GM21515 (cell line): ENCODE measurements around the gene OR7A5.
"Not testable (repeated sequence)": the region's sequence is repeated elsewhere in the genome, so short reads cannot be mapped to it uniquely, and the experiment has no call there.

Experiments
- ATAC-seq: cut with Tn5 transposase; IDR thresholded peaks from one replicate; pipeline ENCODE4 v1.9.1; 2021; ENCODE audit not compliant: unreplicated experiment

The OR7A5 gene

GRCh38 chr19:14785102-14785793, 49.7 kb downstream of the OR7A5 start:
- ATAC-seq, result not testable (repeated sequence)

- not testable (repeated sequence) for ATAC-seq
Measured at GRCh38 chr19:14784730-14785101, 50.3 kb downstream of the OR7A5 start.

DNA sequence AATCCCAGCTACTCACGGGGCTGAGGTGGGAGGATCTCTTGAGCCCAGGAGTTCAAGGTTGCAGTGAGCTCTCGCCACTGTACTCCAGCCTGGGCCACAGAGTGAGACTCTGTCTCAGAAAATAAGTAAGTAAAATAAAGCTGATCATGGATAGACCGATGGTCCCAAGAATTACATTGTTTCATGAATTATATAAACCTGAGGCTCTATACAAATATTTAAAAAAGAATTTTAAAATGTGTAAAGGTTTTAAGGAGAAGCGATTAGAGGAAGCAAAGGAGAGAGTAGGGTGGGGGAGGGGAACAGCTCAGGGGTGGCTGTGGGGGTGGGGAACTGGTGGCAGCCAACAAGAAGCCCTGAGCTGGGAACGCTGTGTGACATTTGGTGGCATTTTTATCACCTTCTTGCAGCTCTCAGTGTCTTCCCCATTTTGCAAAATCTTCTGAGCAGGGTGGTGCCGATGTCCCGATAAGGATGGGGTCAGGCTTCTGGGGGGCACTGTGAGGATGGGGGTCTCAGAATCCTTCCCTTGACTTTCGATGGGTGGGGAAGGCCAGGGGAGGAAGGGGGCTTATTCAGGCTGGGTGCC, 51.5 kb downstream of the OR7A5 start:
- ATAC-seq, result not testable (repeated sequence)

DNA sequence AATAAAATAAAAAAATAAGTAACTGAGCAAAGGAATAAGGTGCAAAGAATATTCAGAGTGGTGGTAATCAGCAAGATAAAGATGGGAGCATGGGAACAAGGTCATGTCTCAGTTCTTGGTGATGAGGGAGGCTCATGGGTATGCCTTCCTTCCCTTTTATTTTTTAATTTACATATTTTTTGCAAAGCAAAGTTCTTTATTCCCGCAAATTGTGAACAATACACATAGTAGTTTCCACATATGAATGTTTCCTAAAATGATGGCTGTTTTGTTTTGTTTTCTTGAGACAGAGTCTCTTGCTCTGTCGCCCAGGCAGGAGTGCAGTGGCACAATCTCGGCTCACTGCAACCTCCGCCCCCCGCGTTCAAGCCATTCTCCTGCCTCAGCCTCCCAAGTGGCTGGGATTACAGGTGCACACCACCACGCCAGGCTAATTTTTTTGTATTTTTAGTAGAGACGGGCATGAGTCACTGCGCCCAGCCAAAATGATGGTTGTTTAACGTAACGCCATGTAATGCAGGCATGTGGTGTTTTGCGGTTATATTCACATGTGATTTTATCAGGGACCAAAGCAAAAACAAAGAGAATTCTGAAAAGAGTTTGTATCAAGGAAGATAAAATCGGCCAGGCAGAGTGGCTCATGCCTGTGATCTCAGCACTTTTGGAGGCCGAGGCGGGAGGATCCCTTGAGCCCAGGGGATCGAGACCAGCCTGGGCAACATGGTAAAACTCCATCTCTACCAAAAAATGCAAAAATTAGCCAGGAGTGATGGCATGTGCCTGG, 52.2 kb downstream of the OR7A5 start:
- no peak for ATAC-seq

DNA sequence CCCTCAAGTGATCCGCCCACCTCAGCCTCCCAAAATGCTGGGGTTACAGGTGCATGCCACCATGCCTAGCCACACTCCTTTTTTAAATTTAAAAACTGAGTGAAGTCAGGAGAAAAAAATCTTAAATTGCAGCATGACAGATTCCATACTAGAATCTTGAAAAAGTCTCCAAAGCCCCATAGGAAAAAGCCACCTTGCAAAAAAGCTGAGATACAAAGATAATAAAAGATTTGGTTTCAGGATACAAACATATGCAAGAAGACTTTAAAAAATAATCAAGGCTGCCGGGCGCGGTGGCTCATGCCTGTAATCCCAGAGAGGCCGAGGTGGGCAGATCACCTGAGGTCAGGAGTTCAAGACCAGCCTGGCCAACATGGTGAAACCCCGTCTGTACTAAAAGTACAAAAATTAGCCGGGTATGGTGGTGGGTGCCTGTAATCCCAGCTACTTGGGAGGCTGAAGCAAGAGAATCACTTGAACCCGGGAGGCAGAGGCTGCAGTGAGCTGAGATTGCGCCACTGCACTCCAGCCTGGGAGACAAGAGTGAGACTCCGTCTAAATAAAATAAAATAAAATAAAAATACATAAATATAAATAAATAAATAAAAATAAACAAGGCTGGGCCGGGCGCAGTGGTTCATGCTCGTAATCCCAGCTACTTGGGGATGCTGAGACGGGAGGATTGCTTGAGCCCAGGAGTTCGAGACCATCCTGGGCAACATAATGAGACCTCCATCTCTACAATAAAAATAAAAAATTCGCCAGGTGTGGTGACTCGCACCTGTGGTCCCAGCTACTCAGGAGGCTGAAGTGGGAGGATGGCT, 53.1 kb downstream of the OR7A5 start:
- not testable (repeated sequence) for ATAC-seq

- not testable (repeated sequence) for ATAC-seq
Measured at GRCh38 chr19:14780622-14781225, 54.3 kb downstream of the OR7A5 start.

DNA sequence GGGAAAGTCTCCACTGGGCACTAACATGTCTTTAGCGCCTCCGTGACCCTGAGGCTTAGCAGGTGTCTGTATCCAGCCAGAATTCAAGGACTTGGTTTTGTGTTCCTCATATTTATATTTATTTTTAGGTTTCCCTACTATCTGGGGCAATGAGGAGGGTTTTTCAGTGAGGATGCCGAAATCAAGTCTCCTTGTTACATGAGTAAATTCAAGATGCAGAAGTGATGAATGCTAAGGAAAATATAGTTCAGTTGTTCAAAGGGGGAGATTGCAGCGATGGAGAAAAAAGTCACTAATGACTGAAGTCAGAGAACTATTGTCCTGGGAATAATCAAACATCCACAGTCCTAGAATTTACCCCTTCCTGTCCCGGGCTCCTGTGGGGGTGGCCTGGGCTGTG, 55.8 kb downstream of the OR7A5 start:
- ATAC-seq, result no peak

DNA sequence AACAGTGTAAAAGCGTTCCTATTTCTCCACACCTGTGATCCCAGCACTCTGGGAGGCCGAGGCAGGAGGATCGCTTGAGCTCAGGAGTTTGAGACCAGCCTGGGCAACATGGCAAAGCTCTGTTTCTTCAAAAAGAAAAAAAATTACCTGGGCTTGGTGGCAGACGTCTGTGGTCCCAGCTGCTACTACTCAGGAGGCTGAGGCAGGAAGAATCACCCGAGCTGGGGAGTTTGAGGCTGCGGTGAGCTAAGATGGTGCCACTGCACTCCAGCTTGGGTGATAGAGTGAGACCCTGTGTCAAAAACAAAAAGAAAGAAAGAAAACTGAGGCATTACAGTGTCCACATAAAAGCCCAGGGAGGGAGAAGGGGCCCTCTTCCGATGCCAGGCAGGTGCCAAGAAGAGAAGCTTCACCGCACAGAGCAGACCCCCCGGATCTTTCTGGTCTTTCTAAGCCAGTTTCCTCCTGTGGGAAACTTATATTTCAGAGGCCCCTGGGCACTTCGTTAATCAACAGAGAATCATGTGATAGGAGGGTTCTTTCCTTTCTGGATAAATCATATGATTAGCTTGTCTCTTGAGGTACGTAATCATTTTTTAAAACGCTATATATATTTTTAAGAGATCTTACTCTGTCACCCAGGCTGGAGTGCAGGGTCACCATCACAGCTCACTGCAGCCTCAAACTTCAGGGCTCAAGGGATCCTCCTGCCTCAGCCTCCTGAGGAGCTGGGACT, 56.7 kb downstream of the OR7A5 start, which contains the start of gene ADGRE2:
Gene ADGRE2, minus strand, starts transcription at position 451 of the 736 bp plus-strand sequence. CDS start 1,804 bp downstream, outside the sequence.
- ATAC-seq, result not testable (repeated sequence)

GRCh38 chr19:14777645-14778044, 57.3 kb downstream of the OR7A5 start:
- not testable (repeated sequence) for ATAC-seq
